Esophagus muscularis mucosa (tissue), 3 donors: ENCODE measurements around the gene CDH2.

Experiments used
- CTCF ChIP-seq, 3 experiments: fragments of 200-600 bp in 2 of 3; fragments of 450-650 bp in 1 of 3; sonication (generic) in 2 of 3; IDR thresholded peaks; one replicate each; pipeline ENCODE4 v1.5.1; 2017 to 2019; ENCODE audit warnings: antibody characterized with exemption in 3 of 3, mild to moderate bottlenecking in 2 of 3, moderate library complexity in 1 of 3
- POLR2A ChIP-seq: fragments of 450-650 bp; IDR thresholded peaks from one replicate; pipeline ENCODE4 v1.6.1; 2017; ENCODE audit warnings: antibody characterized with exemption, moderate library complexity, mild to moderate bottlenecking, low read depth

- no peak for TF ChIP-seq CTCF (IDR thresholded peaks at IDR 0.05)
- TF ChIP-seq POLR2A: no peak
Measured at GRCh38 chr18:27950648-27951228, 226.2 kb downstream of the CDH2 start.
